ENCODE results near the gene KCTD11.

KCTD11 gene

DNA sequence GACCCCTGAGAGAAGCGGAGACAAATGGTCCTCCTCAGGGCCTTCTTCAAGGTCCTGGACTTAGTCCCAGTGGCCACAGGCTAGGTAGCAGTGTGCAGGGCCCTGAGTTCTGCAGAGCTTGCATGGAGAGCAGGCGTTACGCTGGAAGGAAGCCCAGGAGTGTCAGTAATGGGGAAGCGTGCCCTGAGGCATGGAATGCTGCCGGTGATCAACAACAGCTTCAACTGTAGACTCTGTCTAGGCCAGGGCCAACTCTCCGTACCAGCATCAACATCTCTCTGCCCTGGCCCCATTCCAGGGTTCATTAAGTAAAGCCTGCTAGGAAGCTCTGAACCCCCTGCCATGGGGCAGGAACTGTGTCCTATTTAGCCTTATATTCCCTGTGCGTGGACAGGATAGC, 28.4 kb downstream of the KCTD11 start:
- no peak for DNase-seq

- no peak for DNase-seq
These were observed 29.1 kb downstream of the KCTD11 start, which contains the start of gene TNK1 for GRCh38 chr17:7380855-7381683. Gene TNK1, plus strand, starts transcription at chr17:7381089. Its CDS starts 1,838 bp downstream, at chr17:7382927.

- DNase-seq, result no peak
These were observed 30.9 kb downstream of the KCTD11 start for GRCh38 chr17:7382901-7383300.

DNA sequence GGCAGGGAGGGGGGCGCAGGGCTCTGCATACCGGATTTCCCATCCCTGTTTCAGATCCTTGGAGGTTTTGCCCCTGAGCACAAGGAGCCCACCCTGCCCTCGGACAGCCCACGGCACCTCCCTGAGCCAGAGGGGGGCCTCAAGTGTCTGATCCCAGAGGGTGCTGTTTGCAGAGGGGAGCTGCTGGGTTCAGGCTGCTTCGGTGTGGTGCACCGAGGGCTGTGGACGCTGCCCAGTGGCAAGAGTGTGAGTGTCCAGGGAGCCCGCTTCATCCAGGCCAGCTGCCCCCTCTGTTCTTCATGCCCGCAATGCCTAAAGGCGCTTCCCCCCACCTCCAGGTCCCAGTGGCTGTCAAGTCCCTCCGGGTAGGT, 31.4 kb downstream of the KCTD11 start:
- DNase-seq, result no peak

- no peak for DNase-seq
These were observed 32.0 kb downstream of the KCTD11 start for GRCh38 chr17:7383742-7384488.

GRCh38 chr17:7384489-7385081, 32.6 kb downstream of the KCTD11 start:
- no peak for DNase-seq

DNA sequence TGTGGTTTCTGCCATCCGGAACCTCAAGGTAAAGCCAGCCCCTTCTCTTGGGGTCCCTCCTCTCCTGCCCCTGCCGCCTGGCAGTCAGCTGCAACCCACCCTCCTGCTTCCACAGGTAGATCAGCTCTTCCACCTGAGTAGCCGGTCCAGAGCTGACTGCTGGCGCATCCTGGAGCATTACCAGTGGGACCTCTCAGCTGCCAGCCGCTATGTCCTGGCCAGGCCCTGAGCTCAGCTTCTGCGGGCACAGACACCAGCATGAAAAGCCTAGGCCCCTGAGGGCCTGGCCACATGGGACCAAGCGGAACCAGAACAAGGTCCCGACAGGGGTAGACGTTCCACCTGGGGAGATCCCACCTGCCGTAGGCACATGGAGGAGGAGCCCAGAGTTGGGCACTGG, 36.9 kb downstream of the KCTD11 start:
- no peak for DNase-seq

- DNase-seq, result no peak
These were observed 38.3 kb downstream of the KCTD11 start for GRCh38 chr17:7389924-7390910.

DNA sequence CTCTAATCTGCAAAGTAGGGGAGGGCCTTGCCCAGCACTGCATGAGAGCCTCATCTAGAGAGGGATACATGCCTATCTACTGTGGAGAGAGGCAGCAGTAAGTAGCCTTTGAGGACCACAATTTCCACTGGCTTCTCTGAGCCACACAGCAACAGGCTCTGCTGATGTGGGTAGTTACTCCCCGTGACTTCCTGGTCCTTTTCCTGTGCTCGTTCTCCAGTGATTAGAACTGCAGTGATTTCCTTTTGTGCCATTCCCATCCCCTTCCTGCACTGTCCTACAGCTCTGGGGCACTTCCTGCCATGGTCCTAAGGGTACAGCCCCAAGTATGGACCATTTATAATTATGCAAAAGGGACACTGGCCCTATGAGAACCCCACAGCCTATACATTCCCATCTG, 39.3 kb downstream of the KCTD11 start:
- no peak for DNase-seq

DNA sequence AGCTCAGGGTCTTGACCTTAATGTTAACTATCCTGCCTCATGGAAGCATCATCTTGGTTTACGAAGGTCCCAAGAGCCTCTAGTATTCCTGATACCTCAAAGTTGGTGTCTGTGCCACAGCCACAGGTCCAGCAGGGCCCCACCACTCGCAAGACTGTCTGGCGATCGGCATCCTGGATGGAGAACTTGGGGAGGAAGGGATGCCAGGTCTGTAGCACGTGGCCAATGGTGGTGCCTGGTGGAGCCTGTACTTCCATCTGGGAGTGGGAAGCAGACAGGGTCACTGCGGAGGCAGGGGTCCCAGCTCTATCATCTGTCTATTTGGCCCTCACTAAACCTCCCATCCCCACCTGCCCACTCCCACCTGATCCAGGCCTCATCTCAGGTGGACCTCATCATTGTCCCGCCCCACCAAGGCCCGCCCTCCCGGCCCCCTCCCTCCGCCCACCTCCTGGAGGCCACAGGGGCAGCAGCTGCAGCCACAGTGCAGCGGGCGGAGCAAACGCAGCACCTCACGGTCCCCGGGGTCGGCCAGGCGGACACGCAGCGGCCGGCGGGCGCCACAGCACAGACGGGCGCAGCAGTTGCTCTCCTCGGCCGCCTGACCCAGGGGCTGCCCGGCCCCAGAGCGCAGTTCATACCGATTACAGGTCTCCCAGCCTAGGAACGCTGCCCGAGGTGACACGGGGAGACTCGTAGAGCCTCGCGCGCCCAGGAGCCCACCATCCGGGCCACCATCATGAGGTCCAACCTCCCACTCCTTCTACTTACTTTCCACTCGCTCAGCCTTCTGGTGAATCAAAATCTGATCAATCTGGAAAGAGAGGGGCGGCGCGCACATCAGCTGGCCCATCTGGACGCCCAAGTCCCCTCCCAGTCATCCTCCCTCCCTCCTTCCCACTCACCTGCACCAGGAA, 41.0 kb downstream of the KCTD11 start:
- DNase-seq, result no peak

DNA sequence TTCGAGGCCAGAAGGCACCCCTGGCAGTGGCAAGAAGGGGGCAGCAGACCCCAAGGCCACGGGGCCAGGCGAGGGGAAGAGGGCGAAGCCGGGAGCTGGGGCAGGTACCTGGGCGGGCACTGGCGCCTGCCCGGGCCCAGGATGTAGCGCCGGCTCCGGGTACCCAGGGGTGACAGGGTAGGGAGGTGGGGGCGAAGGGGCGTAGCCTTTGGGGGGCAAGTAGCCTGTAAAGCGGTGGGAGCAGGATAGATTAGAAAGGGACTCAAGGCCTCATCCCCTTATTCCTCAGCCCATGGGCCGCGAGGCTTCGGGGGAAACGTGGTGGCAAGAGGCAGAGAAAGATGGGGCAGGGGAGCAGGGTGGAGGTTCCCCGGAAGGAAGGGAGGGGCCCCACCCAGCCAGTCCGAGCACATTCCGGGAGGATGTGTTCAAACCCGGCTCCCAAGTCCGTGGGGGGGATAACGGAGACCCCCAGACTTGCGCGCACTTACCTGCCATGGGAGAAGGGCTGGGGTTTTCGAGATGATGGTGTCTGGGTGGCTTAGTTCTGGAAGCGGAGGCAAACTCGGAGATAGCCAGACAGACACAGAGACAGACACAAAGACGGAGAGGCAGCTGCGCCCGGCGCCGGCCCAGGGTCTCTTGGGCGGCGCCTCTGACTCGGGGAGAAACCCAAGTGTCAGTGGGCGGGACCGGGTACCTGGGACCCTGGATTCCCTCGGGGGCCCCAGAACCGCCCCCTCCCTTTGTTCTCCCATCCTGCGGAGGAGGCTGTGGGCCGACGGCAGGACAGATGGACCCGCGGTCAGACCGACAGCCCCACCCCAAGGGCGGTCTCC, 41.9 kb downstream of the KCTD11 start:
- no peak for DNase-seq

- peak; percentile 80 for DNase-seq
These were observed 42.7 kb downstream of the KCTD11 start, which contains the start of gene PLSCR3 for GRCh38 chr17:7394452-7395191. Gene PLSCR3, minus strand, starts transcription at chr17:7394525. Its CDS starts 415 bp downstream, at chr17:7394110.

- no peak for DNase-seq
These were observed 44.2 kb downstream of the KCTD11 start for GRCh38 chr17:7396147-7396546.

DNA sequence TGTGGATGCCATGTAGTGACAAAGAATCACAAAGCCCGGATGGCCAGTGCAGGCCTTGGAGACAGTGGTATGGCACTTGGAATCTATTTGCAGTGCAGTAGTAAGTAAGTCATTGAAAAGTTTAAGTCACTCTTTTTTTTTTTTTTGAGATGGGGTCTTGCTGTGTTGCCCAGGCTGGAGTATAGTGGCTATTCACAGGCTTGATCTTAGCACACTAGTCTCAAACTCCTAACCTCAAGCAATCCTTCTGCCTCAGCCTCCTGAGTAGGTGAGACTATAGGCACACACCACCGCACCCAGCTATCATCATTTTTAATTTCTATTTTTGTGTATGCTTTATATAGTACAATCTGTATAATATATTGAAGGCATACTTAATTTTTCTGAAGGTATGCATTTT, 46.6 kb downstream of the KCTD11 start:
- no peak for DNase-seq

DNA sequence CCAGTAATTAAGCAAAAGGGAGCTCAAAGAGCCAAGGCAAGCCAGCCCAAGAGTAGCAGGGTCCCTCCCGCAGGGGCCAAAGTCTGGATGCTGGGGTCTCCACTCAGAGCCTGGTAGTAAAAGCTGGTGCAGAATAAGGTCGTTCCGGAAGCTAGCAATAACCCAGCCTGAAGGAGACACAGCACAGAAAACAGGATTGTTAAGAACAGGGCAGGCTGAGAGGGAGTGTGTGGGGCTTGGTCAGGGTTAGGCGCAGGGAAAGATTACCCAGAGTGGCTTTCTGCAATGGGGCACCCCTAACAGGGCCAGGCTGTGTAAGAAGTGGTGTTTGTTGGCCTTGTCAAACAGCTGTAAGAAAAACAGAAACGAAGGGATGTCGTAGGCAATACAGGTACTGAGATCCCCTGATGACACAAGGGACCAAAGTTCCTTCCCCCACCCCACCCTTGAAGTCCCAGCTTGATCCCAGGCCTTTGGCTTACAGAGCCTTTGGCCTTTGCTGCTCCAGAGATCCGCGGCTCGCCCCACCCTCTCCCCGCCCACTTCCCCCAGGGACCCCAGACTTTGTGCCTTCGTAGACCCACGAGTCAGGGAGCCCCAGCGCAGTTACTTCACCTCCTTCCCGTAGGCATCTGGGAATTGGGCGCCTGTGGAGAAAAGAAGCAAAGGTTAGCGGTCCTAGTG, 51.2 kb downstream of the KCTD11 start:
- no peak for DNase-seq

DNA sequence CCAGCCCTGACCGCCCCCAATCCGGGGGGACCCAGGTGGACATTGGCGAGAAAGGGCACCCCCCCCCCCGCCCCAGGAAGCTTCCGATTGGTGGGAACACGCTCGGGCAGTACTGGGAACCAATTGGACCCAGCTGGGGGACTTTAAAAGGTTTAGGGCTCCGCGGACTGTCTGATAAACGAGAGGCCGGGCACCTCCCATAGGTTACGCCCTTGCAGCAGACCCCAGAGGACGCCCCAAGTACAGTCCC, 51.7 kb downstream of the KCTD11 start:
- DNase-seq, result peak; percentile 70

- peak; percentile 100 for DNase-seq
These were observed 52.2 kb downstream of the KCTD11 start, which contains the start of gene TMEM256 for GRCh38 chr17:7403977-7404736. Gene TMEM256, minus strand, starts transcription at chr17:7404097. Its CDS starts 13 bp downstream, at chr17:7404084.

All from SHP77 treated with DMSO at 0.1 percent for 48 hours (cell line).